Measurements from ENCODE around the gene MYZAP. TPM values are rescaled to one million over a fixed set of nuclear protein-coding genes. Genes with fewer than 3 reads are reported as not detected.

MYZAP gene
- total RNA-seq, 1 experiment from 2014 or later: 1.1 TPM

GRCh38 chr15:57681011-57681410 is 89.3 kb downstream of the MYZAP start:
- intact Hi-C loops (cut with micrococcal nuclease; ENCODE audit: unreplicated experiment) (no loop called here), in situ Hi-C loops (cut with HindIII; ENCODE audit: low pct_unique_long_range_greater_than_20kb, low sequenced_read_pairs) (loop anchor here (25.0 kb wide), 1 partner anchor 181 kb away; no protein-coding TSS in a partner anchor)
- CTCF ChIA-PET: no interaction called here

GRCh38 chr15:57683481-57683880 is 91.8 kb downstream of the MYZAP start:
- CTCF ChIA-PET: no interaction called here
- H3K27ac ChIP-seq (ENCODE audit: low read length): no peak overlapping the region
- peaks cover 3% of the 10 kb centered on the region; the same call in 1 of the 2 replicates for H3K4me1 ChIP-seq (ENCODE audit: control insufficient read depth, insufficient read depth, low read length)
- in situ Hi-C loops (cut with HindIII; ENCODE audit: low pct_unique_long_range_greater_than_20kb, low sequenced_read_pairs): loop anchor here (25.0 kb wide), 1 partner anchor 179 kb away; no protein-coding TSS in a partner anchor
- intact Hi-C loops (cut with micrococcal nuclease; ENCODE audit: unreplicated experiment): no loop called here
- no TSS peak for BruUV-seq (replicated peaks)
- ATAC-seq (no peak), DNase-seq (ENCODE audit: low read depth, low spot score) (no peak)
- TF ChIP-seq CTCF (IDR thresholded peaks at IDR 0.05): no peak
- TF ChIP-seq TCF7L2 (IDR thresholded peaks at IDR 0.05; ENCODE audit: low read depth, low read length): no peak
- no peak for TF ChIP-seq REST (IDR thresholded peaks at IDR 0.05; ENCODE audit: insufficient read depth in 1 of 2, low read depth in 2 of 2, low read length in 1 of 2)
- no peak for TF ChIP-seq POLR2AphosphoS5 (IDR thresholded peaks at IDR 0.05; ENCODE audit: low read depth, low read length)
- TF ChIP-seq SIN3A (IDR thresholded peaks at IDR 0.05; ENCODE audit: borderline replicate concordance, insufficient read depth, low read depth, low read length): no peak
- H3K27me3 ChIP-seq (ENCODE audit: control insufficient read depth, insufficient read depth, low read length): no peaks in the 10 kb centered on the region
- POLR2A ChIA-PET: no interaction called here
- H3K9me3 ChIP-seq (ENCODE audit: control insufficient read depth, insufficient read depth, low read depth, low read length): no peaks in the 10 kb centered on the region
- no peaks in the 10 kb centered on the region for H3K36me3 ChIP-seq (ENCODE audit: control insufficient read depth, insufficient read depth, low read length)
- no peak overlapping the region for H3K4me3 ChIP-seq (ENCODE audit: low read depth in 2 of 2, low read length in 2 of 2)

More at GRCh38 chr15:57681011-57681410, 89.3 kb downstream of the MYZAP start:
- H3K4me3 ChIP-seq (ENCODE audit: low read depth in 2 of 2, low read length in 2 of 2): no peak overlapping the region
- no TSS peak for BruUV-seq (replicated peaks)
- no peak overlapping the region for H3K27ac ChIP-seq (ENCODE audit: low read length)
- H3K4me1 ChIP-seq (ENCODE audit: control insufficient read depth, insufficient read depth, low read length): peaks cover 3% of the 10 kb centered on the region; the same call in 1 of the 2 replicates
- POLR2A ChIA-PET: no interaction called here
- H3K27me3 ChIP-seq (ENCODE audit: control insufficient read depth, insufficient read depth, low read length): no peaks in the 10 kb centered on the region
- DNase-seq (ENCODE audit: low read depth, low spot score): no peak
- no peak for ATAC-seq
- TF ChIP-seq REST (IDR thresholded peaks at IDR 0.05; ENCODE audit: insufficient read depth in 1 of 2, low read depth in 2 of 2, low read length in 1 of 2) (no peak), TCF7L2 (IDR thresholded peaks at IDR 0.05; ENCODE audit: low read depth, low read length) (no peak), SIN3A (IDR thresholded peaks at IDR 0.05; ENCODE audit: borderline replicate concordance, insufficient read depth, low read depth, low read length) (no peak), POLR2AphosphoS5 (IDR thresholded peaks at IDR 0.05; ENCODE audit: low read depth, low read length) (no peak)
- no peaks in the 10 kb centered on the region for H3K9me3 ChIP-seq (ENCODE audit: control insufficient read depth, insufficient read depth, low read depth, low read length)
- H3K36me3 ChIP-seq (ENCODE audit: control insufficient read depth, insufficient read depth, low read length): no peaks in the 10 kb centered on the region
